ENCODE measurements around the gene RNFT1. TPM values are rescaled to one million over a fixed set of nuclear protein-coding genes. Genes with fewer than 3 reads are reported as not detected.

Gene RNFT1
- total RNA-seq = 9.1 and 17.9 TPM in 2 replicates

GRCh38 chr17:59964482-59965328 lies at the start of gene RNFT1:
RNFT1 (minus strand) TSS chr17:59964740; CDS start chr17:59964663, 77 bp downstream.

Other genes starting within 250 kb of the RNFT1 start
- gene TUBD1, start 71.8 kb downstream of the RNFT1 start, total RNA-seq = 2.2 and 2.7 TPM in 2 replicates
- gene RPS6KB1, start 71.6 kb downstream of the RNFT1 start, total RNA-seq = 19.7 and 21.1 TPM in 2 replicates
- 9.6 and 18.7 TPM in 2 replicates for gene HEATR6, start 114.2 kb upstream of the RNFT1 start, total RNA-seq
- gene CA4, start 185.2 kb upstream of the RNFT1 start, total RNA-seq = 0.09 TPM in 1 of 2 replicates, not detected in the other